SU-DHL-6 (cell line): ENCODE data around the gene TIE1.

Experiments
- CTCF ChIP-seq: fragments of 200-600 bp; sonication (generic); IDR thresholded peaks from one replicate; pipeline ENCODE4 v1.5.1; 2017; ENCODE audit warnings: antibody characterized with exemption, mild to moderate bottlenecking, low read length, moderate library complexity; ENCODE audit not compliant: insufficient read depth, poor library complexity, severe bottlenecking
- EZH2phosphoT487 ChIP-seq: fragments of 200-600 bp; sonication (generic), shearing (Covaris generic); conservative IDR thresholded peaks from 2 replicates; pipeline ENCODE4 v1.6.1; 2018; ENCODE audit warnings: mild to moderate bottlenecking, antibody characterized with exemption, low read length, moderate library complexity, mixed read lengths

GRCh38 chr1:43279666-43280065 lies 21.1 kb upstream of the TIE1 start:
- TF ChIP-seq CTCF = no peak
- no peak for TF ChIP-seq EZH2phosphoT487
